Measurements from ENCODE around the gene RAB40C.
A peak's percentile ranks its signal among the peaks of the same experiment; 100 is the strongest.

RAB40C gene

DNA sequence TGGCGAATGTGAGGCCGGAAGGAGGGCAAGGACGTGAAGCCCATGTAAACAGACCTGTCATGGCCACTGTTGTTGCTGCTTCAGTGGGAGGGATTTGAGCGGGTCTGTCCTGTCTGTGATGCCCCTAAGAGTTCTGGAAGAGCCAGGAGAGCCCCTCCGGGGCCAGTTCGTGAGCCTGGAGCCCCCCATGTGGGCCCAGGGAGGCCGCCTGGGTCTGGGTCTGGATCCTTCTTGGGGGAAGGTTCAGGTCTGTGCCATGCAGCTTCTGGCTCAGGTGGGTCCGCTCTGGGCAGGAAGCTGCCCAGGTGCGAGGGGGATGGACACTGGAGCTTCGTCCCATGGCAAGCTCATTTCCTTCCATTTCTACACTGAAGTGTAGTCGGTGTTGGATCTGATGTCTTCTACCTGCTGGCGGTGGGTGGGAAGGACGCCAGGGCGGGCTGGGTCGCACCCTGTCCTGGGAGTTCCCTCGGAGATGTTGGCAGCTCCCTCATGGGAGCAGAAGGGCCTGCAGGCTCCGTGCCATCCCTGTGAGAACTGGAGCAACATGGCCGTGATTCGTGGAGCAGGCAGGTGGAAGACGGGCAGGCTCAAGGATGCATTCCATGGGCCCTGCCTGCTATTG is 29.7 kb downstream of the RAB40C start:
- no peak for DNase-seq

DNA sequence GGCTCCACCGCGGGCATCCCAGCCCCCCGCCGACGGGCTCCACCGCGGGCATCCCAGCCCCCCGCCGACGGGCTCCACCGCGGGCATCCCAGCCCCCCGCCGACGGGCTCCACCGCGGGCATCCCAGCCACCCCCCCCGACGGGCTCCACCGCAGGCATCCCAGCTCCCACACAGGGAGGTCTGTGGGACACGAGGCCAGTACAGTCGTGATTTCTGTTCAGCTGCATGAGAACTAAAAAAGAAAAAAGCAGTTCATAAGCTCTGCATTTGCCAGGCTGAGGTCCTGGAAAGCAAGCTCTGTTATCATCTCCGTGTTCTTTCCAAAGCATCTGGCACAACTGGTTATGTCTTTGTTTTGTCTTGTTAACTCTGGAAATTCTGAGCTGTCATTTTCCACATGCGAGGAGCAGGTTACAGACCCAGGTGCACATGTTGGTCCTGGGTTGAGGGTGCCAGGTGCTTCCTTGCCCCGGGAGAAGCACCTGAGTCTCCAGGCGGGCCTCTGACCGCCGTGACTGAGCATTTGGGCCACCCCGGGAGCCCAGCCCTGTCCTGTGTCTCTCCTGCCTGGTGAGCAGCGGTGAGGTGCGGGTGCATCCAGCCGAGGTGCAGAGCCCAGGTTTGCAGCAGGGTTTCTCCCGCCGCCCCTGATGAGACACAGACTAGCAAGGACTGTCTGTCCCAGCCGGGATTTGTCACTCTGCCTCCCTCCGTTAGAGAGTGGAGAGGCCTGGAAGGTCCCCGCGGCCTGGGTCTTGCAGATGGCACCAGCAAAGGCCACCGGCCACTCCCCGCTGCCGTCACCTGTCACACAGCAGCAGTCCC is 31.0 kb downstream of the RAB40C start:
- DNase-seq = no peak

DNA sequence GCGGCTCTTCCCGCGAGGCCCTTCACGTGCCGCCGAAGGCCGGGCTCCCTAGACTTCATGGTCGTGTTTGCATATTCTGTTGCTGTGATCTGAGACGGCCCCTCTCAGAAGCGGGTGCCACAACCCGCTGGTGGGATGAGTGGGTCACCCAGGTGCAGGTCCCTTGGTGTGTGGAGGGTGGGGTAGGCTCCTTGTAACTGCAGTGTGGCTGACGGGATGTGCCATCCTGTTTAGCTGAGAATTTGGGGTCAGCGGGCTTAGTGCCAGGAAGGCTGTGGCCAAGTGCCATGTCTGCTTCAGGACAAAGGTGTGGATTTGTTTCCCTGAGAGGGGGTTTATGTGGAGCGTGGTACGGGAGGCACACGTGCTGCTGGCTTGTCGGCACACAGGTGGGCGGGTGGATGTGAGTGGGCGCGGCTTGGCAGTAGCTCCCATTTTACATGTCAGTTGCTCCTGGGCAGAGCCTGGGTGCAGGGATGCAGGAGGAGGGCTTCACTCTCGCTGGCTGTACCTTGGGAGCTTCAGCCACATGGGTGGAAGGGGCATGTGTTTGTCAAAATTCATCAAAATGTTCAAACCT is 31.8 kb downstream of the RAB40C start:
- DNase-seq = peak; percentile 45

GRCh38 chr16:622920-623280 is 33.0 kb downstream of the RAB40C start:
- DNase-seq = no peak

DNA sequence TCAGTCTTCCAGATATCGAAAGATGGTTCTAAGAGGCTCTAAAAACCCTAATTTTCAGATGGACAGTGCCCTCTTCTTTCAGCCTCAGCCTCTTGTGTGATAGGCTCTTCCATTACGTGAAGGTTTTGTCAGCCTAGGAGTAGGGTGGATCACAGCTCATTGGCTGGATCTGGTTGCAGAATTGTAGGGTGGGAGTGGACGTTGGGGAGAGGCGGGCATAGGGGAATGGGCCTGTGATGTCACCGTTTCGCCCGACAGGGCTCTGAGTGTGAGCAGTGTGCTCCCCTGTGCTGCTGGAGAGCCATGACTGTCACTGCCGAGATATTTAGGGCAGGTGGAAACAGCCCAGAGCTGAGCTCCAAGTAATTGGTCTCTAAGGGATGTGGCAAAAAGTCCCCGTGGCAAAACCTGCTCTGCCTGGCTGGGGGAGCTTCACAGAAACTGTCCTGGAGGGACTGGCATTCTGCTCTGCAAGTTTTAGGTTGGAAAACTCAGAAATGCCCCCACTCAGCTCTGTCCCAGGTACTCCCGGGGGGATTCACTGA is 34.7 kb downstream of the RAB40C start:
- DNase-seq = no peak

- DNase-seq = no peak
These were observed 35.5 kb downstream of the RAB40C start for GRCh38 chr16:625117-625976.

GRCh38 chr16:625977-626765 is 36.3 kb downstream of the RAB40C start:
- DNase-seq = no peak

DNA sequence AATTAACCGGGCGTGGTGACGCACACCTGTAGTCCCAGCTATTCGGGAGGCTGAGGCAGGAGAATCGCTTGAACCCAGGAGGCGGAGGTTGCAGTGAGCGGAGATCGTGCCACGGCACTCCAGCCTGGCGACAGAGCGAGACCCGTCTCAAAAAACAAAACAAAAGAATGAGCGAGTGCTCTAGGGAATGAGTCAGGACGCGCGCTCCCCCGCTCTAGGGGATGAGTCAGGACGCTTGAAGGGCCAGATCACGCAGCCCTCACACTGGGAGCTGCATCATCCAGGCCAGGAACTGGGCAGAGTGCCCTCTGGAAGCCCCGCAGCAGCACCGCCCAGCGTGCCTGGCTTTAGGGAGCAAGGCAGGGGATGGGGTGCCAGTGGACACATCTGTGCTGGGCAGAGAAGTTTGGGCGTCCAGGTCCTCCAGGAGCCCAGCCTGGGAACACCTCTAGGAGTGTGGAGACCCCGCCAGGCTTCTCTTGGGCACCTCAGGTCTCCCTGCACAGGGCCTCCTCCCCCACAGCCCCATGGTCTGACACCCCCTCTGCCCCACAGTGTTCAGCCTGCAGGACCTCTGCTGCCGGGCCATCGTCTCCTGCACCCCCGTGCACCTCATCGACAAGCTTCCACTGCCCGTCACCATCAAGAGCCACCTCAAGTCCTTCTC is 37.1 kb downstream of the RAB40C start:
- no peak for DNase-seq

DNA sequence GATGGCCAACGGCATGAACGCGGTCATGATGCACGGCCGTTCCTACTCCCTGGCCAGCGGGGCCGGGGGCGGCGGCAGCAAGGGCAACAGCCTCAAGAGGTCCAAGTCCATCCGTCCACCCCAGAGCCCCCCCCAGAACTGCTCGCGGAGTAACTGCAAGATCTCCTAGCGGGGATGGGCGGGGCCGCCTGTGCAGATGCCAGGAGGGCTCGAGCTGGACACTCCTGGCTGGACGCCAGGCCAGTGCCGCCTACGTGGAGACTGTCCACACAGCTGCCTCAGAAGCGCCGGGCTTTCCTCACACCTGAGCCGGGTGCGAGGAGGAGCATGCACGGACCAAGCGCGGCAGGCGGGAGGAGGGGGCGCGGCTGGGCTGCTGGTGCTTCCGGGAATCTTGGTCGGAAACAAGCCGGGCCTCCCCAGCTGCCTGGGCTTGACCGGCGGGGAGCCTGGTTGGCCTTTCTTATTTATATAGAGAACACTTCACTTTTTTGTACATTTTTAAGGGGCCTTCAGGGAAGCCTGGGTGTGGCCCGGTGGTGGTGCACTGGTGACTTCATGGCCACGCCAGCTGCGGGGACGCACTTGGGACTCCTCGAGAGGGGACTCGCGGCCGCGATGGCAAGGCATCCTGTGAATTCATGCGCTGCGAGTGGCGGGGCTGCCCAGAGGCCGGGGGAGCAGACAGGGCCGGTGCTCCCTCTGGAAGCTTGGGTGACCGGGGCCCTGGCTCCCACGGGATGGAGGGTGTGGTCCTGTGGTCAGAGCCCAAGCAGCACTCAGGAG is 37.8 kb downstream of the RAB40C start:
- peak; percentile 83 for DNase-seq

- DNase-seq = no peak
These were observed 38.6 kb downstream of the RAB40C start for GRCh38 chr16:628321-629061.

DNA sequence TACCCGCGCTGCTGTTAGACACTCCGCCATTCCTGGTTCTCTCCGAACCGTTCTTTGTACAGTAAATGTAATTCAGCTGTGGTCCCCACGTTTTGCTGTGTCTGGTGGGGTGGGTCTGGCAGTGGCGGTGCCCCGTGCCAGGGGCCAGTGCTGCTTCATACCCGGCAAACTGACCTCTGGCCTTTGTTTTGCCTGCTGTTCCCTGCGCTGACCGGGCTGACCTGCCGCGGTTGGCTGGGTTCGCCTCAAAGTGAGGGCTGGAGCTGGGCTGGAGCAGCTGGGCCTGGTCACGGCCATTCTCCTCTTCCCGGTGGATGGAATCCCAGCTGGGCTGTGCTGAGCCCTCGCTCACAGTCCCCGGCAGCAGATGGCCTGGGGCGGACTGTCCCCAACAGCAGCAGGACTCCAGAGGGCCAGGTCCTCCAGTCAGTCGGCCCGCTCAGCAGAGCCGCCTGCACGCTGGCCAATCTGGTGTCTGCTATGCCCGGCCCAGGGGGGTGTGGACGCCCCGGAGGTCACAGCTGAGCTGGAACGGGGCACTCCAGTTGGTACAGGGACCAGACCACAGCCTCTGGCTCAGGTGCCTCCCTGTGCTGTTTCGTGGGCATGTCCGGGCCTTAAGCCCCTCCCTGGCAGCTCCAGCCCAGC is 39.4 kb downstream of the RAB40C start:
- DNase-seq = no peak

- DNase-seq = no peak
These were observed 40.0 kb downstream of the RAB40C start for GRCh38 chr16:629833-630248.

GRCh38 chr16:630249-630814 is 40.5 kb downstream of the RAB40C start:
- DNase-seq = no peak

DNA sequence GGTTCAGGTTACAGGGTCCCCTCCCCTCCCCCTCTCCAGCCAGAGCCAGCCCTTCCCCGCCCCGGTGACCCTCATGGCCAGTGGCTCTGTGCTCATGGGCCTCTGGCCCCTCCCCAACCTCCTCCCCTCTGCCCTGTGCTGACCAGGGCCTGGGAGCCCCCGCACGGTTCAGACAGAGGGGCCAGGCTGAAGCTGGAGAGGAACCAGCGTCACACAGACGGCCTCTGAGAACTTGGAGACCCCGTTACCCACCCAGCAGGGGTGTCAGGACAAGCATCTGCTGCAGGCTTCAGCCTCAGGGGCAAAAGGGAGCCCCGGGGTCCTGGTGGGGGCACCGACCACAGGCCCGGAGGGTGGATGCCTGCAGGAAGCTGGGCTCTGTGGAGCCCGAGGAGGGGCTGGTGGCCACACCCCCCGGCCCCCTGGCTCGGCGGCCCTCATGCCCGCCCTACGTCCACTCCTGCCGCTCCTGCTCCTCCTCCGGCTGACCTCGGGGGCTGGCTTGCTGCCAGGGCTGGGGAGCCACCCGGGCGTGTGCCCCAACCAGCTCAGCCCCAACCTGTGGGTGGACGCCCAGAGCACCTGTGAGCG is 41.0 kb downstream of the RAB40C start, which contains the start of gene WFIKKN1:
WFIKKN1 (plus strand) TSS at position 171 of the 591 bp plus-strand sequence; CDS start at position 440, 269 bp downstream.
- DNase-seq = peak; percentile 20

GRCh38 chr16:631808-632358 is 42.0 kb downstream of the RAB40C start:
- DNase-seq = no peak

DNA sequence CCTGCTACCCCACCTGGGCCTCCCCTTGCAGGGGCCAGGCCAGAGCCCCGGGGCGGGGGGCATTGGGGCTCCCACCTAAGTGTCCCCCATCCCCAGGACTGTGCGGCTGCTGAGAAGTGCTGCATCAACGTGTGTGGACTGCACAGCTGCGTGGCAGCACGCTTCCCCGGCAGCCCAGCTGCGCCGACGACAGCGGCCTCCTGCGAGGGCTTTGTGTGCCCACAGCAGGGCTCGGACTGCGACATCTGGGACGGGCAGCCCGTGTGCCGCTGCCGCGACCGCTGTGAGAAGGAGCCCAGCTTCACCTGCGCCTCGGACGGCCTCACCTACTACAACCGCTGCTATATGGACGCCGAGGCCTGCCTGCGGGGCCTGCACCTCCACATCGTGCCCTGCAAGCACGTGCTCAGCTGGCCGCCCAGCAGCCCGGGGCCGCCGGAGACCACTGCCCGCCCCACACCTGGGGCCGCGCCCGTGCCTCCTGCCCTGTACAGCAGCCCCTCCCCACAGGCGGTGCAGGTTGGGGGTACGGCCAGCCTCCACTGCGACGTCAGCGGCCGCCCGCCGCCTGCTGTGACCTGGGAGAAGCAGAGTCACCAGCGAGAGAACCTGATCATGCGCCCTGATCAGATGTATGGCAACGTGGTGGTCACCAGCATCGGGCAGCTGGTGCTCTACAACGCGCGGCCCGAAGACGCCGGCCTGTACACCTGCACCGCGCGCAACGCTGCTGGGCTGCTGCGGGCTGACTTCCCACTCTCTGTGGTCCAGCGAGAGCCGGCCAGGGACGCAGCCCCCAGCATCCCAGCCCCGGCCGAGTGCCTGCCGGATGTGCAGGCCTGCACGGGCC is 42.8 kb downstream of the RAB40C start:
- no peak for DNase-seq
